NB4 (cell line): Measurements from ENCODE around the gene CACUL1.

Experiments
- DNase-seq: peaks from one replicate; pipeline ENCODE4 v3.0.0; 2010; ENCODE audit warnings: low read depth
- H3K4me3 ChIP-seq: one replicate; pipeline ENCODE4 v1.5.1; 2011; ENCODE audit warnings: mild to moderate bottlenecking, low read depth, low read length, moderate library complexity
- MYC ChIP-seq: IDR thresholded peaks from 2 replicates; pipeline ENCODE4 v1.6.1; 2011; ENCODE audit warnings: low read depth, low read length
- POLR2A ChIP-seq: IDR thresholded peaks from 2 replicates; pipeline ENCODE4 v1.6.1; 2011; ENCODE audit warnings: mild to moderate bottlenecking; ENCODE audit not compliant: insufficient read length; ENCODE audit errors: extremely low read depth
- TF ChIP-seq, protein P1 (sequence below): IDR thresholded peaks from one replicate; pipeline ENCODE4 v1.5.1; 2012; ENCODE audit warnings: low read depth, low read length
- TF ChIP-seq, protein P2 (sequence below): IDR thresholded peaks from 2 replicates; pipeline ENCODE4 v1.6.1; 2011; ENCODE audit warnings: low read depth, low read length

Gene CACUL1

DNA sequence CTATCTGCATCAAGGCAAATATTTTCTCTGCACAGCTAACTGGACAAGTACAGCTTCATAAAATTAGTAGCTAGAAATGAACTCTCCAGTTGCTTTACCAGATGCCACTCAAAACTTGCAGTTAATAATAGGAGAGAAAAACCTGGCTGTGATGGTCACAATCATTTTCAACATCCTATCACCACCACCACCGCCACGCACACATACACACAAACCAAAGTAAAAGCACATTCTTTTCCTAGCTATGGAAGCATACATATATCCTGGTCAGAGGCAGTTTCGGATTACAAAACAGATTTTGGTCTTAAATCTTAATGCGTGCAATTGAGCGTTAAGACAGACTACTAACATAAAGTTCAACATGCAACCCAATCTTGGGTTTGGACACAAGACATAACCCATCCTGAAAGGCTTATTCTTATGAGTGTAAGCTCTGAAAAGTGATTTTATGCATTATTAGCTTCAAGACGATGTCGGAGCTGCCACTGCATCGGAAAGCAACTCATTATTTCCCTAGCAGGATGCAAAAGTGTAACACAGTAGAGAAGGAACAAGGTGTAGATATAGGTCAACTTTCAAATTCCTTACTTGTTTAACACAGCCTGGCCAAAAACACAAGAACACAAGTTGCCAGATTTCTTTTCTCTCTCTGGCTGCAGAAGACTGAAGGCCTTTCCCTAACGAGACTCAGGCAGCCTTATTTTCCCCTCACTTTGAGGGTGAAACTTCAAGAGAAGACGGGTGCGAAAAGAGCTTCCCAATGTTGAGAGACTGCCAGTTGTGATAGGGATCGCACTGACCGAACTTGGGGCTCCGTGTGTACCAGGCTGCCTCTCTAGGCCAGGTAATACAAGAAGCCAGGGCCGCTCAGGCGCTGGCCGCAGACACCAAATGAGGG is 1.2 kb downstream of the CACUL1 start:
- H3K4me3 ChIP-seq: peak overlapping the region; percentile 83
- DNase-seq: no peak
- TF ChIP-seq MYC (no peak), POLR2A (no peak)
- TF ChIP-seq, protein P1, sequence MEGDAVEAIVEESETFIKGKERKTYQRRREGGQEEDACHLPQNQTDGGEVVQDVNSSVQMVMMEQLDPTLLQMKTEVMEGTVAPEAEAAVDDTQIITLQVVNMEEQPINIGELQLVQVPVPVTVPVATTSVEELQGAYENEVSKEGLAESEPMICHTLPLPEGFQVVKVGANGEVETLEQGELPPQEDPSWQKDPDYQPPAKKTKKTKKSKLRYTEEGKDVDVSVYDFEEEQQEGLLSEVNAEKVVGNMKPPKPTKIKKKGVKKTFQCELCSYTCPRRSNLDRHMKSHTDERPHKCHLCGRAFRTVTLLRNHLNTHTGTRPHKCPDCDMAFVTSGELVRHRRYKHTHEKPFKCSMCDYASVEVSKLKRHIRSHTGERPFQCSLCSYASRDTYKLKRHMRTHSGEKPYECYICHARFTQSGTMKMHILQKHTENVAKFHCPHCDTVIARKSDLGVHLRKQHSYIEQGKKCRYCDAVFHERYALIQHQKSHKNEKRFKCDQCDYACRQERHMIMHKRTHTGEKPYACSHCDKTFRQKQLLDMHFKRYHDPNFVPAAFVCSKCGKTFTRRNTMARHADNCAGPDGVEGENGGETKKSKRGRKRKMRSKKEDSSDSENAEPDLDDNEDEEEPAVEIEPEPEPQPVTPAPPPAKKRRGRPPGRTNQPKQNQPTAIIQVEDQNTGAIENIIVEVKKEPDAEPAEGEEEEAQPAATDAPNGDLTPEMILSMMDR: no peak
- TF ChIP-seq, protein P2, sequence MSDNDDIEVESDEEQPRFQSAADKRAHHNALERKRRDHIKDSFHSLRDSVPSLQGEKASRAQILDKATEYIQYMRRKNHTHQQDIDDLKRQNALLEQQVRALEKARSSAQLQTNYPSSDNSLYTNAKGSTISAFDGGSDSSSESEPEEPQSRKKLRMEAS: no peak

DNA sequence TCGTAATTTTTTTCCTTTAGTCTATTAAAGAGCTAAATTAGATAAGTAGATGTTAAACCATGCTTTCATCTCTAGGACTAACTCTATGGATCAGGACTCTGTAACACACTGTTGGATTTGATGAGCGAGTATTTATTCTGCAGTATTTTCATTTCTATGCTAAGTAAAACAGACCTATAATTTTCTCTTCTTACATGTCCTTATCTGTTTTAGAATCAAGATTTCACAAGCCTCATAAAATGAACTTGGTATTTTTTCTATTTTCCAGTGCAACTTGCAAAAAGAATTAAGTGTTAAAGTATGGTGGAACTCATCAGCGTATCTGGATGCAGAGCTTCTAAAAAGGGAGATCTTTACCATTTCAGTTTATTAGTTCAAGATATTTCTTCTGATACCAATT is 2.4 kb downstream of the CACUL1 start:
- peak overlapping the region; percentile 83 for H3K4me3 ChIP-seq
- DNase-seq: peak; percentile 21
- TF ChIP-seq POLR2A: no peak
- TF ChIP-seq, protein P1: no peak
- TF ChIP-seq, protein P2: no peak
- TF ChIP-seq MYC: no peak

DNA sequence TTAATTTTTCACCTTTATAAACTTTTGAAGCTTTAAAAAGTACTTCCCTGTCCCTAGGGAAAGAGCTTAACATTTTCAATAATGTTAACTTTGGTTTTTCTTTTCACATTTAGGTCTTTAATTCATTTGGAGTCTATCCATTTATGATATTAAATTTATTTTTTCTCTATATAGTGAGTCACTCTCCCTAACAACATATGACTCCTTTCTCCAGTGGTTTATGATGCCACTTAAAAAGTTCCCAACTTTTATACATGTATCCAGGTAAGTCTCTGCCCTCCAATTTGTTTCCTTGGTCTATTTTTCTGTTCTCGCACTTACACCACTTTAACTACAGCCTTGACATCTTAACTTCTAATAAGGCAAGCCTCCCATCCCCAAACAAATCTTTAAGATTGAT is 3.5 kb downstream of the CACUL1 start:
- TF ChIP-seq MYC (no peak), POLR2A (no peak)
- TF ChIP-seq, protein P1: no peak
- TF ChIP-seq, protein P2: no peak
- no peak for DNase-seq
- H3K4me3 ChIP-seq: peak overlapping the region; percentile 83

DNA sequence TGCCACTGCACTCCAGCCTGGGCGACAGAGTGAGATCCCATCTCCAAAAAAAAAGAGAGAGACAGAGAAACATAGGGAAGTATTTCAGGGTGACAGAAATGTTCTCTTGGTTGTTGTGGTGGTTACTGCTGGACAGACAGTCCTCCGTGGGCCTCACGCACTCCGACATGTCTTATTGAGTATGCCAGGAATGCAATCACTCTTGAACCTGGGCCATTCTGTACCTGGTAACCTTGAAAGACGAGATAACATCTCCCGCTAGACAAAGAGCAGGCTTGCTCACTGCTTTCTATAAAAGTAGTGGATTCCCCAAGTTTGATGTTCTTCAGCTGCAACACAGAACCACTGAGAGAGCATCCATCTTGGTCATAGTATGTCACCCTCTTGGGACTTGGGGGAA is 6.7 kb downstream of the CACUL1 start:
- DNase-seq: no peak
- no peak overlapping the region for H3K4me3 ChIP-seq
- TF ChIP-seq POLR2A (no peak), MYC (no peak)
- TF ChIP-seq, protein P1: no peak
- TF ChIP-seq, protein P2: no peak

DNA sequence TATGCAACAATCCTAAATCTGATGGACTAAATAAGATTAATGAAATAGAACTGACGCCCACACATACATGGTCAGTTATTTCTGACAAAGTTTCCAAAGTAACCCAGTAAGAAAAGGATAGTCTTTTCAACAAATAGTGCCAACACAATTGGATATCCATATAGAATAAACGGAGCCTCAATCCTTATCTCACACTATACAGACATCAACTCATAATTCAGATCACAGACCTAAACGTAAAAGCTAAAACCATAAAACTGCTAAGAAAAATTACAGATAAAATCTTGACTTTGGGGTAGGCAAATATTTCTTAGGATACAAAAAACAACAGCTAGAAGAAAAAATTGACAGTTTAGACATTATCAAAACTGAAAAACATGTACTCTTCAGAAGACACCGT is 8.5 kb downstream of the CACUL1 start:
- TF ChIP-seq POLR2A (no peak), MYC (no peak)
- TF ChIP-seq, protein P2: no peak
- TF ChIP-seq, protein P1: no peak
- DNase-seq: no peak
- H3K4me3 ChIP-seq: no peak overlapping the region
